Activated T-helper 1 cell treated with anti-CD3 and anti-CD28 coated beads, Interleukin-12 subunit alpha, Interleukin-12 subunit beta, Interleukin-2, Interleukin-4 antibody, amounts not matched to agents 30 ng/mL and 10 ng/mL and 1 ng/mL, durations not matched to agents 14 hours and 24 hours and 36 hours (primary cell): ENCODE data around the gene AGXT2. TPM values are rescaled to one million over a fixed set of nuclear protein-coding genes. Genes with fewer than 3 reads are reported as not detected.

ENCODE experiments used
- DNase-seq: peaks from one replicate; pipeline ENCODE4 v3.0.0; 2021; ENCODE audit warnings: low spot score
- H3K27ac Mint-ChIP-seq: one replicate; pipeline ENCODE4 v1.8.0; 2021; ENCODE audit warnings: mild to moderate bottlenecking, mixed read lengths
- H3K27me3 Mint-ChIP-seq: one replicate; pipeline ENCODE4 v1.8.0; 2022; ENCODE audit warnings: mild to moderate bottlenecking, moderate library complexity, mixed read lengths; ENCODE audit not compliant: insufficient read depth
- H3K36me3 Mint-ChIP-seq: one replicate; pipeline ENCODE4 v1.8.0; 2021; ENCODE audit warnings: low read depth, mixed read lengths
- H3K4me1 Mint-ChIP-seq: one replicate; pipeline ENCODE4 v1.8.0; 2021; ENCODE audit warnings: low read depth, mixed read lengths
- H3K4me3 Mint-ChIP-seq: one replicate; pipeline ENCODE4 v1.8.0; 2021; ENCODE audit warnings: mild to moderate bottlenecking, moderate library complexity, mixed read lengths
- H3K9me3 Mint-ChIP-seq: one replicate; pipeline ENCODE4 v1.8.0; 2021; ENCODE audit warnings: mixed read lengths
- intact Hi-C: fragments of 100-400 bp; cut with micrococcal nuclease; formaldehyde crosslinking; loops from one replicate; pipeline ENCODE4 v1.15.1; 2024
- total RNA-seq: library from RNA; stranded (reverse); gene quantifications from 2 replicates; pipeline ENCODE4 v1.2.3, GENCODE V29; 2022

The AGXT2 gene, protein sequence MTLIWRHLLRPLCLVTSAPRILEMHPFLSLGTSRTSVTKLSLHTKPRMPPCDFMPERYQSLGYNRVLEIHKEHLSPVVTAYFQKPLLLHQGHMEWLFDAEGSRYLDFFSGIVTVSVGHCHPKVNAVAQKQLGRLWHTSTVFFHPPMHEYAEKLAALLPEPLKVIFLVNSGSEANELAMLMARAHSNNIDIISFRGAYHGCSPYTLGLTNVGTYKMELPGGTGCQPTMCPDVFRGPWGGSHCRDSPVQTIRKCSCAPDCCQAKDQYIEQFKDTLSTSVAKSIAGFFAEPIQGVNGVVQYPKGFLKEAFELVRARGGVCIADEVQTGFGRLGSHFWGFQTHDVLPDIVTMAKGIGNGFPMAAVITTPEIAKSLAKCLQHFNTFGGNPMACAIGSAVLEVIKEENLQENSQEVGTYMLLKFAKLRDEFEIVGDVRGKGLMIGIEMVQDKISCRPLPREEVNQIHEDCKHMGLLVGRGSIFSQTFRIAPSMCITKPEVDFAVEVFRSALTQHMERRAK
- total RNA-seq, result not detected in 2 replicates

GRCh38 chr5:35047785-35048404 lies at the start of gene AGXT2:
Gene AGXT2, minus strand, starts transcription at chr5:35047949. Its CDS starts 57 bp downstream, at chr5:35047892.
- H3K4me1 Mint-ChIP-seq, result no peaks in the 10 kb centered on the region
- H3K9me3 Mint-ChIP-seq, result no peaks in the 10 kb centered on the region
- H3K36me3 Mint-ChIP-seq, result no peaks in the 10 kb centered on the region
- no peak within 1 kb of the TSS for H3K4me3 Mint-ChIP-seq
- intact Hi-C loops, result no loop called here
- no peak for DNase-seq
- no peak within 1 kb of the TSS for H3K27ac Mint-ChIP-seq
- peaks cover 2% of the 10 kb centered on the region for H3K27me3 Mint-ChIP-seq

DNA sequence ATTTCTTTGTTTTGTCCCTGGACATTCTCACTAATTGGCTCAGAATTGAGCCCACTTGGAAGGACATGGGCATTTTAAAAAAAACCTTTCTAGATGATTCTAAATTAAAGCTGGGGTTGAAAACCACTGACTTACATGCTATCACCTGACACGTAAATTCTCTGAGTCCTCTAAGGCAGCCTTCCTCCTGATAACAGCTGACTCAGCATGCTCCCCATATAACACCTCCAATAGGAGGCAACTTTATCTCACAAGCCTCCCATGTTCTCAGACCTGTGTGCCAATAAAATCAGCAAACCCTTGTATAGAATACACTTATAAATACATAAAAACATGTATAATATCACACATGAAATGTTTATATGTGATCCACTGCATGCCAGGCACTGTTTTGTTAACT lies 49.2 kb upstream of the AGXT2 start:
- Mint-ChIP-seq H3K27me3 (peaks cover 6% of the 10 kb centered on the region), H3K36me3 (no peaks in the 10 kb centered on the region), H3K4me3 (no peak overlapping the region), H3K4me1 (no peaks in the 10 kb centered on the region), H3K27ac (no peak overlapping the region), H3K9me3 (no peaks in the 10 kb centered on the region)
- no peak for DNase-seq
- intact Hi-C loops, result no loop called here

GRCh38 chr5:35096216-35096615 lies 48.5 kb upstream of the AGXT2 start:
- H3K27me3 Mint-ChIP-seq, result peaks cover 6% of the 10 kb centered on the region
- intact Hi-C loops, result no loop called here
- no peak for DNase-seq
- no peak overlapping the region for H3K4me3 Mint-ChIP-seq
- H3K27ac Mint-ChIP-seq, result no peak overlapping the region
- no peaks in the 10 kb centered on the region for H3K36me3 Mint-ChIP-seq
- no peaks in the 10 kb centered on the region for H3K9me3 Mint-ChIP-seq
- H3K4me1 Mint-ChIP-seq, result no peaks in the 10 kb centered on the region

GRCh38 chr5:35095366-35095765 lies 47.6 kb upstream of the AGXT2 start:
- Mint-ChIP-seq H3K27ac (no peak overlapping the region), H3K4me3 (no peak overlapping the region), H3K36me3 (no peaks in the 10 kb centered on the region), H3K27me3 (peaks cover 6% of the 10 kb centered on the region), H3K9me3 (no peaks in the 10 kb centered on the region), H3K4me1 (no peaks in the 10 kb centered on the region)
- intact Hi-C loops, result no loop called here
- DNase-seq, result no peak

DNA sequence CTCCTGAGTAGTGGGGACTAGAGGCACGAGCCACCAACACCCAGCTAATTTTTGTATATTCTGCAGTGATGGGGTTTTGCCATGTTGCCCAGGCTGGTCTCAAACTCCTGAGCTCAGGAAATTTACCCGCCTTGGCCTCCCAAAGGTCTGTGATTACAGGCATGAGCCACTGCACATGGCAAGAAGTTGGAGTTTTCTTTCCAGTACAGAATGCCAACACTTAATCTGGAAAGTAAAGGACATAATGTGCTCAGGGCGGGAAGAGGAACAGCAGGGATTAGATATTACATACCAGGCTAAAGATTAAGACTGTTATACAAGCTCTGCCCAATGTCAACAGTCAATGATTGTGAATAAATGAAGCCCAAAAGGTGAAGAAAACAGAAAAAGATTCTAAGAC lies 47.2 kb upstream of the AGXT2 start:
- Mint-ChIP-seq H3K4me1 (no peaks in the 10 kb centered on the region), H3K9me3 (no peaks in the 10 kb centered on the region), H3K4me3 (no peak overlapping the region), H3K27me3 (peaks cover 6% of the 10 kb centered on the region), H3K36me3 (no peaks in the 10 kb centered on the region), H3K27ac (no peak overlapping the region)
- intact Hi-C loops, result loop anchor here (5.0 kb wide), 1 partner anchor 342 kb away; no protein-coding TSS in a partner anchor
- DNase-seq, result no peak

- peaks cover 2% of the 10 kb centered on the region for H3K27me3 Mint-ChIP-seq
These were observed 45.0 kb upstream of the AGXT2 start for GRCh38 chr5:35092703-35093102.

DNA sequence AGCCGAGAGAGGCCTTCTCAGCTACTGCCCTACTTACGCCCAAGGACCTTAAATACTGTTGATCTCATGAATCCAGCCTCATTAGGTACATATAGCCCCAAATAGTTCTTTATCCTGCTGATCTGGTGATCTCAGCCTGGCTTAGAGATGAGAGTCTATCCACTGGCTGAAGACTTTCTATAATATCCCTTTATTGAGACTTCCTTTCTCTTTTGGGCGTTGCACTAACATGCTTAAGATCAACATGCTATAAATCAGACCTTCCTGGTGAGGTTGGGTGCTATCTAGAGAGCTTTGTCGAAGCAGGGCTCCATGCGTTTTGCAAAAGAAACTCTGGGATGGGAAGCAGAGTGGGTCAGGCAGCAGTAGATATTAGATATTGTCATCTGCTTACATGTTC lies 44.0 kb upstream of the AGXT2 start:
- H3K27ac Mint-ChIP-seq, result no peak overlapping the region
- H3K27me3 Mint-ChIP-seq, result peaks cover 2% of the 10 kb centered on the region
- no peaks in the 10 kb centered on the region for H3K36me3 Mint-ChIP-seq
- DNase-seq, result no peak
- no peaks in the 10 kb centered on the region for H3K9me3 Mint-ChIP-seq
- H3K4me3 Mint-ChIP-seq, result no peak overlapping the region
- no peaks in the 10 kb centered on the region for H3K4me1 Mint-ChIP-seq
- intact Hi-C loops, result loop anchor here (5.0 kb wide), 1 partner anchor 346 kb away; no protein-coding TSS in a partner anchor

More at GRCh38 chr5:35092703-35093102, 45.0 kb upstream of the AGXT2 start:
- Mint-ChIP-seq H3K4me1 (no peaks in the 10 kb centered on the region), H3K9me3 (no peaks in the 10 kb centered on the region), H3K27ac (no peak overlapping the region), H3K4me3 (no peak overlapping the region), H3K36me3 (no peaks in the 10 kb centered on the region)
- no peak for DNase-seq
- intact Hi-C loops, result loop anchor here (5.0 kb wide), 1 partner anchor 345 kb away; no protein-coding TSS in a partner anchor

DNA sequence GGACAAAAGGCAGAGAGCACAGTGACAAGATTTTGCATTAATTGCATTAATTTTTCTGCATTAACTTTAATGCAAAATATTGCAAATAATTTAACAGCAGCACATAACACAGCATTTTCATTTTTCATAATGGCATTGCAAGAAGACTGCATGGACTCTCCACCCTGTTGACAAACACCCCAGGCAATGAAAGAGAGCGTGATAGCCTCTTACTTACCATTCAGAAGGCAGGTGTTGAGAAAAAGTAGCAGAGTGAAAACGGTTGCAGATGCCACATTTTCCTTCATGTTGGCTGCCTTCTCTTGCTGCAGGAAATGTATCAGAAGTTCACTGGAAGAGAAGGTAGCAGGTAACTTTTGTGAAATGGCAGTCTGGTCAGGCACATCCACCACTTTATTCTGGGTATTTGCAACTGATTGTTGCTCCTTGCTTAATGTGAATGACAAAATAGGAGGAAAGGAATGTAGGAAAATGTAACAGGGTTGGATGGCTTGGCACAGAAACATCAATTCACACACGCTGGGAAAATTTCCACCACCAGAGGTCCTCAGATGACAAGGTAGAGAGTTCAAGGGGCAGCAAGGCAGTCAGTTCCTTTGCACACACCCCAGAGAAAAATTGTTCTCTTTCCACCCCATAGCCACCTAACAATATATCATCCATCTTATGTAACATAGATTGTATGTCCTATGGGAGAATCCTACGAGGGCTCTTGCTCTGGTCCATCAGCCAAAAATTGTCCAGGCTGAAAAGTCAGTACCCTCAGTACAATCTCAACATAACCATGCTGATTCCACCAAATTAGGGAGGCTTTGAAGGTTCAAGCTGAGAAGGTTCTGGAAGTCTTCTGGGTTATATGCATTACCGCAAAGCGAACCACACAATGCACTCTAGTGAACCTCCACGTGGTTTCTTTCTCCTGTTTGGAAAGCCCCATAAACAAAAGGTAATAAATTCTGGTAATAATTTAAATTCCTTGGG lies 41.9 kb upstream of the AGXT2 start:
- H3K27me3 Mint-ChIP-seq, result peaks cover 4% of the 10 kb centered on the region
- no peaks in the 10 kb centered on the region for H3K9me3 Mint-ChIP-seq
- no peak overlapping the region for H3K4me3 Mint-ChIP-seq
- peak; percentile 15 for DNase-seq
- no peaks in the 10 kb centered on the region for H3K36me3 Mint-ChIP-seq
- H3K27ac Mint-ChIP-seq, result no peak overlapping the region
- intact Hi-C loops, result loop anchor here (2.0 to 10.0 kb wide), 4 partner anchors 93 to 685 kb away; no protein-coding TSS in a partner anchor
- H3K4me1 Mint-ChIP-seq, result no peaks in the 10 kb centered on the region

DNA sequence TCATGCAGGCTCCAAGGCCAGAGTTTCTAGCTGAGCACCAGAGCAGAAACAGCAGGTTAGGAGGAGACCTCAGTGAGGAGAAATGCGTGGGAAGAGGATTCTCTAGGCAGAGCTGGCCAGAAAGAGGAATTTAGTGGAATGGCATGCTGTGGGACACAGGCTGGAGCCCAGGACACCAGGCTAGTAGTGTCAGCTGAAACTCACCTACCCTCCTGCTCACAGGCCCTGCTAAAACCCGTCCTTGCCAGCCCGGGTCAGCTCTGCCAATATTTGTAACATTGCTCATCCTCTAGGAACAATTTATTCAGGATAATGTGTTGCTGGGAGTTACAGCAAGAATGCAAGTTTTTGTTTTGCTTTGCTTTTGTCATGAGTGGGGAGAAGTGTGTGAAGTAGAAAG lies 40.2 kb upstream of the AGXT2 start:
- no peak for DNase-seq
- Mint-ChIP-seq H3K27ac (no peak overlapping the region), H3K4me3 (no peak overlapping the region), H3K36me3 (no peaks in the 10 kb centered on the region), H3K9me3 (no peaks in the 10 kb centered on the region), H3K4me1 (no peaks in the 10 kb centered on the region), H3K27me3 (peaks cover 7% of the 10 kb centered on the region)
- intact Hi-C loops, result loop anchor here (2.0 to 10.0 kb wide), 3 partner anchors 95 to 687 kb away; no protein-coding TSS in a partner anchor

- Mint-ChIP-seq H3K27me3 (peaks cover 7% of the 10 kb centered on the region), H3K4me1 (no peaks in the 10 kb centered on the region), H3K4me3 (no peak overlapping the region), H3K36me3 (no peaks in the 10 kb centered on the region), H3K27ac (no peak overlapping the region), H3K9me3 (no peaks in the 10 kb centered on the region)
- intact Hi-C loops, result loop anchor here (10.0 kb wide), 1 partner anchor 692 kb away; no protein-coding TSS in a partner anchor
- no peak for DNase-seq
These were observed 35.4 kb upstream of the AGXT2 start for GRCh38 chr5:35083150-35083549.

DNA sequence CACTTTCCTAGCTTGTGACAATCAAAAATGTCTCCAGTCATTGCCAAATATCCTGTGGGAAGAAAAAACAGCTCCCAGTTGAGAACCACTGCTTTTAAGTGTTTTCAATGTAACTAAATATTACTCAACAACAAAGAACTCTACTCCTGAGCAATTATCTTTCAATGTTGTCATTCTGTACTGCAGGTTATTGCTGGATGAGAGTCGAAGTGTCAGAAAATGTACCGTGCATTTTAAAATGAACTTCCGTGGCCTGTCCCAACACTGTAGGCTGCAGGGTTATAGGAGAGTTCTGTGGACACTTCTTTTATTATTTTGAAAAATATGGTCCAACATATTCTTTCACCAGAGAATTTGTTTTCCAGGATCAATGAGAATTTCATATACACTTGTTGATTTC lies 34.8 kb upstream of the AGXT2 start:
- Mint-ChIP-seq H3K27me3 (peaks cover 9% of the 10 kb centered on the region), H3K27ac (no peak overlapping the region), H3K36me3 (no peaks in the 10 kb centered on the region), H3K4me1 (no peaks in the 10 kb centered on the region), H3K4me3 (no peak overlapping the region), H3K9me3 (no peaks in the 10 kb centered on the region)
- no peak for DNase-seq
- intact Hi-C loops, result loop anchor here (10.0 kb wide), 1 partner anchor 692 kb away; no protein-coding TSS in a partner anchor

- Mint-ChIP-seq H3K4me3 (no peak overlapping the region), H3K9me3 (no peaks in the 10 kb centered on the region), H3K36me3 (no peaks in the 10 kb centered on the region), H3K27me3 (peaks cover 7% of the 10 kb centered on the region), H3K4me1 (no peaks in the 10 kb centered on the region), H3K27ac (no peak overlapping the region)
- intact Hi-C loops, result loop anchor here (10.0 kb wide), 1 partner anchor 694 kb away; no protein-coding TSS in a partner anchor
- no peak for DNase-seq
These were observed 33.4 kb upstream of the AGXT2 start for GRCh38 chr5:35081134-35081533.
